Dermis blood vessel endothelial cell (primary cell): ENCODE measurements around the gene PTTG1IP. TPM values are rescaled to one million over a fixed set of nuclear protein-coding genes. Genes with fewer than 3 reads are reported as not detected.

Experiments used
- DNase-seq: peaks from one replicate; pipeline ENCODE4 v3.0.0; 2010
- total RNA-seq: library from RNA; depleted of rRNA; stranded (reverse); fragments of >200 nt; gene quantifications from 2 replicates; pipeline ENCODE4 v1.2.3, GENCODE V29; 2014

PTTG1IP gene
- total RNA-seq, 1 donor from 2014 or later = 528 TPM

- no peak for DNase-seq
Measured at GRCh38 chr21:44799646-44800045, 73.8 kb downstream of the PTTG1IP start.

Other genes with a start within 250 kb of the PTTG1IP start
- gene KRTAP10-9, start 246.6 kb downstream of the PTTG1IP start, total RNA-seq = not detected in 2 replicates
- not detected in 2 replicates for gene KRTAP10-10, start 236.3 kb downstream of the PTTG1IP start, total RNA-seq
- not detected in 2 replicates for gene KRTAP10-11, start 227.3 kb downstream of the PTTG1IP start, total RNA-seq
- gene KRTAP12-4, start 219.0 kb downstream of the PTTG1IP start, total RNA-seq = not detected in 2 replicates
- gene KRTAP12-3, start 215.8 kb downstream of the PTTG1IP start, total RNA-seq = not detected in 2 replicates
- not detected in 2 replicates for gene KRTAP12-2, start 206.8 kb downstream of the PTTG1IP start, total RNA-seq
- gene KRTAP12-1, start 191.5 kb downstream of the PTTG1IP start, total RNA-seq = not detected in 2 replicates
- gene KRTAP10-12, start 176.5 kb downstream of the PTTG1IP start, total RNA-seq = not detected in 2 replicates
- gene TSPEAR, start 162.1 kb downstream of the PTTG1IP start, total RNA-seq = 0.47 and 1.0 TPM in 2 replicates
- 74.1 and 85.3 TPM in 2 replicates for gene UBE2G2, start 71.9 kb downstream of the PTTG1IP start, total RNA-seq
- 75.2 and 107 TPM in 2 replicates for gene SUMO3, start 55.6 kb downstream of the PTTG1IP start, total RNA-seq
- 0.05 and 0.34 TPM in 2 replicates for gene ITGB2, start 47.2 kb upstream of the PTTG1IP start, total RNA-seq
- gene SLX9, start 66.3 kb upstream of the PTTG1IP start, total RNA-seq = 24.8 and 32.7 TPM in 2 replicates
- gene ADARB1, start 200.9 kb upstream of the PTTG1IP start, total RNA-seq = 27.0 and 32.0 TPM in 2 replicates